Stimulated activated CD8-positive, alpha-beta memory T cell treated with anti-CD3 and anti-CD28 coated beads, Interleukin-12 subunit alpha, Interleukin-12 subunit beta, amount 100 ng/mL, for 24 hours (primary cell): ENCODE data around the gene KCP.

Experiments
- DNase-seq: peaks from one replicate; pipeline ENCODE4 v3.0.0-alpha.2; 2020; ENCODE audit errors: extremely low read depth

Gene KCP

GRCh38 chr7:128841171-128841690, 69.3 kb downstream of the KCP start:
- no peak for DNase-seq

GRCh38 chr7:128840326-128841170, 70.0 kb downstream of the KCP start:
- no peak for DNase-seq

- no peak for DNase-seq
These were observed 70.7 kb downstream of the KCP start for GRCh38 chr7:128839751-128840177.

- no peak for DNase-seq
These were observed 71.4 kb downstream of the KCP start for GRCh38 chr7:128838981-128839731.

GRCh38 chr7:128838109-128838779, 72.3 kb downstream of the KCP start:
- DNase-seq = no peak

GRCh38 chr7:128837521-128837921, 73.0 kb downstream of the KCP start:
- no peak for DNase-seq

GRCh38 chr7:128836729-128837348, 73.7 kb downstream of the KCP start:
- DNase-seq = no peak

- DNase-seq = no peak
These were observed 74.5 kb downstream of the KCP start for GRCh38 chr7:128835790-128836641.

- no peak for DNase-seq
These were observed 75.2 kb downstream of the KCP start for GRCh38 chr7:128835231-128835751.

- DNase-seq = no peak
These were observed 76.6 kb downstream of the KCP start for GRCh38 chr7:128833946-128834325.

- DNase-seq = no peak
These were observed 77.2 kb downstream of the KCP start for GRCh38 chr7:128833148-128833945.

GRCh38 chr7:128832880-128833147, 77.7 kb downstream of the KCP start:
- no peak for DNase-seq

GRCh38 chr7:128831994-128832879, 78.3 kb downstream of the KCP start:
- DNase-seq = no peak

GRCh38 chr7:128831178-128831993, 79.1 kb downstream of the KCP start:
- DNase-seq = no peak

- DNase-seq = no peak
These were observed 80.0 kb downstream of the KCP start, which contains the start of gene FLNC for GRCh38 chr7:128830231-128831177. TSS of gene FLNC (plus strand) at chr7:128830406. CDS start at chr7:128830638, 232 bp downstream.

GRCh38 chr7:128829391-128830166, 80.9 kb downstream of the KCP start:
- DNase-seq = no peak
